ENCODE measurements around the gene PCDH12.
"Not testable (repeated sequence)": the region's sequence is repeated elsewhere in the genome, so short reads cannot be mapped to it uniquely, and the experiment has no call there.

Gene PCDH12

GRCh38 chr5:141935538-141935937 lies 22.5 kb downstream of the PCDH12 start:
- DNase-seq, result no peak

- peak; percentile 72 for DNase-seq
Measured at GRCh38 chr5:141934099-141934844, 23.7 kb downstream of the PCDH12 start.

GRCh38 chr5:141933151-141933550 lies 24.9 kb downstream of the PCDH12 start:
- DNase-seq, result no peak

GRCh38 chr5:141931694-141932093 lies 26.3 kb downstream of the PCDH12 start:
- no peak for DNase-seq

GRCh38 chr5:141929398-141930058 lies 28.5 kb downstream of the PCDH12 start:
- no peak for DNase-seq

GRCh38 chr5:141928051-141928450 lies 30.0 kb downstream of the PCDH12 start:
- no peak for DNase-seq

- DNase-seq, result no peak
Measured at GRCh38 chr5:141926434-141926833, 31.6 kb downstream of the PCDH12 start.

GRCh38 chr5:141923448-141924313 lies 34.3 kb downstream of the PCDH12 start, which contains the start of gene DELE1:
Gene DELE1 (plus strand): TSS chr5:141923871. CDS start chr5:141923942, 71 bp downstream.
- DNase-seq, result peak; percentile 96

- DNase-seq, result not testable (repeated sequence)
Measured at GRCh38 chr5:141922827-141923447, 35.1 kb downstream of the PCDH12 start.

- no peak for DNase-seq
Measured at GRCh38 chr5:141920771-141921170, 37.2 kb downstream of the PCDH12 start.

GRCh38 chr5:141919218-141920119 lies 38.5 kb downstream of the PCDH12 start:
- DNase-seq, result no peak

GRCh38 chr5:141917760-141918159 lies 40.2 kb downstream of the PCDH12 start:
- DNase-seq, result no peak

GRCh38 chr5:141916522-141916921 lies 41.5 kb downstream of the PCDH12 start:
- no peak for DNase-seq

- no peak for DNase-seq
Measured at GRCh38 chr5:141915881-141916336, 42.1 kb downstream of the PCDH12 start.

GRCh38 chr5:141914797-141915196 lies 43.2 kb downstream of the PCDH12 start:
- DNase-seq, result no peak

GRCh38 chr5:141914199-141914743 lies 43.7 kb downstream of the PCDH12 start:
- DNase-seq, result no peak

GRCh38 chr5:141913560-141914198 lies 44.3 kb downstream of the PCDH12 start:
- DNase-seq, result no peak

- no peak for DNase-seq
Measured at GRCh38 chr5:141910271-141910673, 47.7 kb downstream of the PCDH12 start.

GRCh38 chr5:141909212-141909611 lies 48.8 kb downstream of the PCDH12 start:
- no peak for DNase-seq

GRCh38 chr5:141908796-141909195 lies 49.2 kb downstream of the PCDH12 start:
- DNase-seq, result no peak

- DNase-seq, result no peak
Measured at GRCh38 chr5:141906972-141907371, 51.0 kb downstream of the PCDH12 start.

Measured in hematopoietic multipotent progenitor cell treated with erythropoietin and hydrocortisone succinate and interleukin-3 and kit ligand, for 8 days (in vitro differentiated cells).